Tibial nerve (tissue), 4 donors: ENCODE data around the gene PHF20. TPM values are rescaled to one million over a fixed set of nuclear protein-coding genes. Genes with fewer than 3 reads are reported as not detected.

Source experiments
- DNase-seq, 2 donors: peaks; one replicate each; pipeline ENCODE4 v3.0.0-alpha.2; 2019; ENCODE audit warnings: low spot score in 2 of 2
- H3K27ac ChIP-seq, 4 donors: fragments of 200-600 bp; sonication (generic) in 3 of 4; one replicate each; pipeline ENCODE4 v1.5.1; 2017 to 2019; ENCODE audit warnings: mild to moderate bottlenecking in 1 of 4
- H3K27me3 ChIP-seq, 2 donors: fragments of 200-600 bp; sonication (generic) in 1 of 2; one replicate each; pipeline versions ENCODE4 v1.5.1 to v1.6.0; 2017 to 2019
- H3K36me3 ChIP-seq, 3 donors: fragments of 200-600 bp; sonication (generic); one replicate each; pipeline ENCODE4 v1.5.1; 2018 to 2019
- H3K4me1 ChIP-seq, 4 donors: fragments of 200-600 bp; sonication (generic) in 3 of 4; one replicate each; pipeline ENCODE4 v1.5.1; 2017 to 2019
- H3K4me3 ChIP-seq, 4 donors: fragments of 200-600 bp; sonication (generic) in 3 of 4; one replicate each; pipeline ENCODE4 v1.5.1; 2017 to 2019; ENCODE audit warnings: mild to moderate bottlenecking in 1 of 4, moderate library complexity in 1 of 4
- H3K9me3 ChIP-seq, 4 donors: fragments of 200-600 bp; sonication (generic) in 3 of 4; one replicate each; pipeline ENCODE4 v1.5.1; 2017 to 2019
- CTCF ChIP-seq, 5 experiments: fragments of 200-600 bp in 3 of 5; fragments of 450-650 bp in 2 of 5; sonication (generic) in 3 of 5; IDR thresholded peaks; one replicate each; pipeline ENCODE4 v1.5.1; 2016 to 2019; ENCODE audit warnings: antibody characterized with exemption in 5 of 5, mild to moderate bottlenecking in 3 of 5, moderate library complexity in 2 of 5
- EP300 ChIP-seq, 2 donors: sonication (generic); formaldehyde crosslinking; IDR thresholded peaks; one replicate each; pipeline ENCODE4 v1.6.1; 2017; ENCODE audit warnings: antibody characterized with exemption in 2 of 2, mild to moderate bottlenecking in 1 of 2
- POLR2A ChIP-seq, 2 donors: fragments of 450-650 bp; IDR thresholded peaks; one replicate each; pipeline ENCODE4 v1.6.1; 2017; ENCODE audit warnings: antibody characterized with exemption in 2 of 2, mild to moderate bottlenecking in 2 of 2, moderate library complexity in 2 of 2
- WGBS, 2 donors: methylation state at CpG; one replicate each; pipeline ENCODE4 v1.1.5; 2018; 5-methylcytosine and 5-hydroxymethylcytosine counted together
- total RNA-seq, 4 donors: library from RNA; depleted of rRNA; stranded (reverse); fragments of >200 nt; gene quantifications; one replicate each; pipeline ENCODE4 v1.1.0, GENCODE V29; 2016

PHF20 gene
- total RNA-seq, 4 donors from 2014 or later: 30.0 to 76.8 (median 57.1) TPM

DNA sequence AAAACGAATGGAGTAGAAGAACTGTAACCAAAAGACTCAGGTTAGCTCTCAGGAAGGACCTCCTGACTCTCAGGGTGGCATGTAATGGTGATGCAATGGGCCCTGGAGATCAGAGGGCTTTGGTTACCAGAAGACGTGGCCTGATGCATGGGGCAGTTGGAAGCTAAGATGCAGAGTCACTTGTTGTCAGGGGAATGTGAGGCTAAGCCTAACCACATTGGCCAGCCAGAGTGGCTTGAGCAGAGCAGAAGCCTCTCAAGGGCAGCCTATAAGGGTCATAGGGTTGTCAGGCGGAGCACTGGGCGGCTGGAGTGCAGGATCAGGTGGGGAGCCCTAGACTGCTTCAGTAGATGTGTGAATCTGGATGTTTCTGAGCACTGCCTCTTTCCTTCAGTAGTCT lies 202.4 kb downstream of the PHF20 start:
- Histone ChIP-seq H3K36me3 (no peaks in the 10 kb centered on the region), H3K9me3 (no peaks in the 10 kb centered on the region), H3K4me3 (no peak overlapping the region), H3K4me1 (no peaks in the 10 kb centered on the region), H3K27me3 (no peaks in the 10 kb centered on the region), H3K27ac (no peak overlapping the region)
- DNase-seq: no peak
- no peak for TF ChIP-seq EP300 (IDR thresholded peaks at IDR 0.05)
- no peak for TF ChIP-seq POLR2A (IDR thresholded peaks at IDR 0.05)
- no peak for TF ChIP-seq CTCF (IDR thresholded peaks at IDR 0.05)
- 77 to 79% methylated on average over 4 of the region's 4 CpGs for WGBS, 2 donors

GRCh38 chr20:35975576-35976373 lies 204.0 kb downstream of the PHF20 start:
- H3K9me3 ChIP-seq: no peaks in the 10 kb centered on the region
- no peaks in the 10 kb centered on the region for H3K4me1 ChIP-seq
- no peaks in the 10 kb centered on the region for H3K36me3 ChIP-seq
- H3K4me3 ChIP-seq: no peak overlapping the region
- no peaks in the 10 kb centered on the region for H3K27me3 ChIP-seq
- WGBS, 2 donors: 65 to 69% methylated on average over 9 of the region's 9 CpGs
- DNase-seq: no peak
- H3K27ac ChIP-seq: no peak overlapping the region
- TF ChIP-seq EP300 (IDR thresholded peaks at IDR 0.05): no peak
- no peak for TF ChIP-seq POLR2A (IDR thresholded peaks at IDR 0.05)
- no peak for TF ChIP-seq CTCF (IDR thresholded peaks at IDR 0.05)

DNA sequence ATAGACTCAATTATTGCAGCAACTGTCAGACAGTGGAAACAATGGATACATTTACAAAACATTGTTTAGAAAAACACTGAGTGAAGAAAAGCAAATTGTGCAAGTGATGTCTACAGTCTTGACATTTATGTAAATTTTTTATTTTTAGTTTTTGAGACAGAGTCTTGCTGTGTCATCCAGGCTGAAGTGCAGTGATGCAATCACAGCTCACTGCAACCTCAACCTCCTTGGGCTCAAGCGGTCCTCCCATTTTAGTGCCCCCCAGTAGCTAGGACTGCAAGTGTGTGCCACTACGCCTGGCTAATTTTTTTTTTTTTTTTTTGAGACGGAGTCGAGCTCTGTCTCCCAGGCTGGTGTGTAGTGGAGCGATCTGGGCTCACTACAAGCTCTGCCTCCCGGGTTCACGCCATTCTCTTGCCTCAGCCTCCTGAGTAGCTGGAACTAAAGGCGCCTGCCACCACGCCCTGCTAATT lies 206.3 kb downstream of the PHF20 start:
- Histone ChIP-seq H3K36me3 (no peaks in the 10 kb centered on the region), H3K4me1 (no peaks in the 10 kb centered on the region), H3K27me3 (no peaks in the 10 kb centered on the region), H3K9me3 (no peaks in the 10 kb centered on the region), H3K27ac (no peak overlapping the region), H3K4me3 (no peak overlapping the region)
- 78 to 80% methylated on average over 9 of the region's 9 CpGs for WGBS, 2 donors
- no peak for DNase-seq
- no peak for TF ChIP-seq CTCF (IDR thresholded peaks at IDR 0.05)

GRCh38 chr20:35979544-35979943 lies 207.7 kb downstream of the PHF20 start:
- Histone ChIP-seq H3K4me1 (no peaks in the 10 kb centered on the region), H3K27ac (no peak overlapping the region), H3K4me3 (no peak overlapping the region), H3K36me3 (no peaks in the 10 kb centered on the region), H3K9me3 (no peaks in the 10 kb centered on the region), H3K27me3 (no peaks in the 10 kb centered on the region)
- 59 to 63% methylated on average over 5 of the region's 5 CpGs for WGBS, 2 donors
- no peak for DNase-seq
- TF ChIP-seq EP300 (IDR thresholded peaks at IDR 0.05) (no peak), POLR2A (IDR thresholded peaks at IDR 0.05) (no peak), CTCF (IDR thresholded peaks at IDR 0.05) (no peak)

GRCh38 chr20:35981969-35982368 lies 210.2 kb downstream of the PHF20 start:
- H3K4me1 ChIP-seq: no peaks in the 10 kb centered on the region

More at GRCh38 chr20:35981969-35982368, 210.2 kb downstream of the PHF20 start:
- no peak for DNase-seq
- Histone ChIP-seq H3K4me3 (no peak overlapping the region), H3K9me3 (no peaks in the 10 kb centered on the region), H3K27me3 (no peaks in the 10 kb centered on the region), H3K36me3 (no peaks in the 10 kb centered on the region), H3K27ac (no peak overlapping the region)
- 46 to 55% methylated on average over 3 of the region's 3 CpGs for WGBS, 2 donors
- TF ChIP-seq EP300 (IDR thresholded peaks at IDR 0.05) (no peak), POLR2A (IDR thresholded peaks at IDR 0.05) (no peak), CTCF (IDR thresholded peaks at IDR 0.05) (no peak)
